ENCODE measurements around the gene ZNF669. TPM values are rescaled to one million over a fixed set of nuclear protein-coding genes. Genes with fewer than 3 reads are reported as not detected.
"Not testable (repeated sequence)": the region's sequence is repeated elsewhere in the genome, so short reads cannot be mapped to it uniquely, and the experiment has no call there.

The ZNF669 gene
- 7.8 and 8.3 TPM in 2 replicates for total RNA-seq (2014; rRNA removed; shearing (Covaris generic))
- 3.8 and 4.5 TPM in 2 replicates for polyA plus RNA-seq (2015; cell fraction: cytosol; rRNA removed)
- 0.84 and 1.8 TPM in 2 replicates for polyA plus RNA-seq (2015; cell fraction: nucleus; rRNA removed)

DNA sequence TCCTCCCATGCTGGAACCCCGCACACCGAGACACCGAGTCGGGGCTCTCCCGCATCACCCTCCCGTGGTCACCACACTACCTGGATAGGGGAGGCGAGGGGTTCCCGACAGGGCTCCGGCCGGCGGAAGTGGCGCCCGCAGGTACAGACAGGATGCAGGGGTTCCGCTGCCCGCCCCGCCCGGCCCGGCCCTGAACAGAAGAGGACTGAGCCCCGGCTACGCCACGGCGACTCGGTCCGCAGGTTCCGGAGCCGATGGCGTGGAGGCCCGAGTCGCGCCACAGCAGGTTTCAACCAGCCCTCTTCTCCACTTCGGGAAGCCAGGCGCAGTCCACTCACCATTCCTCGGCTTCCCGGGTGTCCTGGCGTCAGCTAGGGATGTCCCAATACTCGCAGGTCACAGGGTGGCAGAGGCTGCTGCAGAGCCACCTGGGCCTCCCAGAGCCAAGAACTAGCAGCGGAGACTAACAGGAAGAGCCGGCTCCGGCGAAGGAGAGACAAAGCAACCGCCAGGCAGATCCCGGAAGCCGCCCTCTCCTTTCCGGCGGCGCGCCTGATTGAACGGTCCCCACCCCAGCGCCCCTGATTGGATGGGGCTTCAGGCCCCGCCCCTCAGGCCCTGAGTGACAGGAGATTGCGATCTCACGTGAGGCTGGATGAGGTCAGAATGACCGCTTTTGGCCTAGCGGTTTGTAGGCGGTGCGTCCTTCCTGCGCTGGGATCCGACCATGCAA is at the start of gene ZNF669:
Gene ZNF669 (minus strand): TSS at position 498 of the 733 bp plus-strand sequence. CDS start 157 bp downstream, at position 341.
- in situ Hi-C loops (cut with HindIII; ENCODE audit: low pct_unique_long_range_greater_than_20kb, low sequenced_read_pairs), result no loop called here
- DNase-seq (ENCODE audit: low read depth, low spot score), result peak; percentile 92

DNA sequence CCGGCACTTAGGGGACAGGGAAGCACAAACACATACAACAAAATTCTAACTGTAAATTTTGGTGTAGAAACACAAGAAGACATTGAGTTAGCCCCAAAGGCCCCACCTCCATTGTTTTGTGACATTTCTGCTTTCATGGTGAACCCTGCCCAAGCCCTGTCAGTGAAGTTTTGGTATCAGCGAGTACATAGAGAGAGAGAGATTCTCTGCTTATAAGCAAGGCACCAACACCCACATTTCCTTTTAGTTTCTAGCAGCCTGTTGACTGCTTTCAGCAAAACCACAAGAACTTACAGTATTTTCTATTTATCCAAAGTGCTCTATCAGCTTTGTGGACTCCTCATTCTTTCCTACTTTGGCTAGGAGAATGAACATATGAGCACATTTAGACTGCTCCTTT is 43.6 kb upstream of the ZNF669 start:
- no peak for DNase-seq (ENCODE audit: low read depth, low spot score)
- in situ Hi-C loops (cut with HindIII; ENCODE audit: low pct_unique_long_range_greater_than_20kb, low sequenced_read_pairs), result no loop called here

DNA sequence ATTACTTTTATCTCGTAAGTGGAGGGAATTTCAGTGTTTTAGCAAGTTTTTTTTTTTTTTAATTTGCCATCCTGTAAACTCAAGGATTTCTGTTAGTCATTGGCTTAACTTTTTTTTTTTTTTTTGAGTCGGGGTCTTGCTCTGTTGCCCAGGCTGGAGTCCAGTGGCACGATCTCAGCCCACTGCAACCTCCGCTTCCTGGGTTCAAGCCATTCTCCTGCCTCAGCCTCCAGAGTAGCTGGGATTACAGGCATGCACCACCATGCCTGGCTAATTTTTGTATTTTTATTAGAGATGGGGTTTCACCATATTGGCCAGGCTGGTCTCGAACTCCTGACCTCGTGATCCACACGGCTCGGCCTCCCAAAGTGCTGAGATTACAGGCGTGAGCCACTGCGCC is 43.0 kb upstream of the ZNF669 start:
- DNase-seq (ENCODE audit: low read depth, low spot score); in situ Hi-C loops (cut with HindIII; ENCODE audit: low pct_unique_long_range_greater_than_20kb, low sequenced_read_pairs): not testable (repeated sequence)

DNA sequence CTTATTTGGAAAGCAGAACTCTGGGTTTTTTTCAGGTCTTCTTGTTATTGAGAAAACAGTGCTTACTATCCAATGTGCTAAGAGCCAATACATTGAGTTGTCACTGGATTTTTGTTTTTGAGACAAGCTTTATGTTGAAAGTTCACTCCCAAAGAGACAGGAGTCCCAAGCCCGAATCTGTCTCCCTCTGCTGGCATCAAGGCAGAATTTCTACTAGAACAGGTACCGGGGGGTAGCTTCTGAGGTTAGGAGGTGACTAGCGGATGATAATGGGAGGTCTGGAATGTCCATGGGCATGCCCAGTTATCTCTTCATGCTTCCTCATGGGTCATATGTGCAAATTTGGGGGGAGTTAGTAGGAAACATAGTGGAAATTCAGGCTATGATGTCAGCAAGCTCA is 42.5 kb upstream of the ZNF669 start:
- no peak for DNase-seq (ENCODE audit: low read depth, low spot score)
- in situ Hi-C loops (cut with HindIII; ENCODE audit: low pct_unique_long_range_greater_than_20kb, low sequenced_read_pairs), result no loop called here

DNA sequence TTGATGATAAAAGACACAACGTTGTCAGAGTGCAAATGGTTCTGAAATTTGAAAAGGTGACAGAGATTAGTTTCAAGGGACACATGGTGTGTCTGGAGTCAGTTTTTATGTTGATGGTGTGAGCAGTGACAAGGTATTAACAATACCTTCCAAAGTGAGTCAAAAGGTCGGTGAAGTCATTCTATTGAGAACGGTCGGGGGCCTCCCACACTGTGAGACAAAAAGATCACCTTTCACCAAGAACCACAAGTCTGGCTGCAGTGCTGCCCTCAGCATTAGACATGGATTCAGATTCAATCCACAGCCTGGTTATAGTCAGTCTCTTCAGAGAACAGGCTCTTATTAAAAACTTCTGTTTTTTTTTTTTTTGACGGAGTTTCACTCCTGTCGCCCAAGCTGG is 41.1 kb upstream of the ZNF669 start:
- no peak for DNase-seq (ENCODE audit: low read depth, low spot score)
- in situ Hi-C loops (cut with HindIII; ENCODE audit: low pct_unique_long_range_greater_than_20kb, low sequenced_read_pairs), result no loop called here

DNA sequence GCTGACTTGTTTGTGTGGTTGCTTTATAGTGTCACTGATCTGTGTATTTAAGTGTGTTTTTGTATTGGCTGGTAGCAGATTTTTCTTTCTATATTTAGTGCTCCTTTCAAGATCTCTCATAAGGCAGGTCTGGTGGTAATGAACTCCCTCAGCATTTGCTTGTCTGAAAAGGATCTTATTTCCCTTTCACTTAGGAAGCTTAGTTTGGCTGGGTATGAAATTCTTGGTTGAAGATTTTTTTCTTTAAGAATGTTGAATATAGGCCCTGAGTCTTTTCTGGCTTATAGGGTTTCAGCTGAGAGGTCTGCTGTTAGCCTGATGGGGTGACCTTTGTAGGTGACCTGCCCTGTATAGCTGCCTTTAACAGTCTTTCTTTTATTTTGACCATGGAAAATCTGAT is 35.4 kb upstream of the ZNF669 start:
- in situ Hi-C loops (cut with HindIII; ENCODE audit: low pct_unique_long_range_greater_than_20kb, low sequenced_read_pairs); DNase-seq (ENCODE audit: low read depth, low spot score): not testable (repeated sequence)

DNA sequence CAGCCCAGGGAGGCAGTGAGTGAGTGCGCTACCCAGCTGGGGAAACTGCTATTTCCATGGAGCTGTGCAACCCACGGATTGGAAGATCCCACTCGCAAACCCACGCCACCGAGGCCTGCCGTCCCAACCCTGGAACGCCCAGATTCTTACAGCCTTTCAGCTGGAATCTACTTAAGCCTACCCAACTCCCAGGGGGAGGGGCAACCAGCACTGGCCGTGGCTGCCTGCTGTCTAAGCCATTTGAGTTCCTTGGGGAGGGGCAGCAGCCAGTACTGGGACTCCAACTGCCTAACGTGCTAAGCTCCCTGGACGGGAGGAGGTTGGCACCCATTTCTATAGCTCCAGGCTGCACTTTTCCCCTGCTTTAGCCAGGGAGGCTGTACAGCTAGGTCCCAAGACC is 27.1 kb upstream of the ZNF669 start:
- DNase-seq (ENCODE audit: low read depth, low spot score), result no peak
- in situ Hi-C loops (cut with HindIII; ENCODE audit: low pct_unique_long_range_greater_than_20kb, low sequenced_read_pairs), result no loop called here

DNA sequence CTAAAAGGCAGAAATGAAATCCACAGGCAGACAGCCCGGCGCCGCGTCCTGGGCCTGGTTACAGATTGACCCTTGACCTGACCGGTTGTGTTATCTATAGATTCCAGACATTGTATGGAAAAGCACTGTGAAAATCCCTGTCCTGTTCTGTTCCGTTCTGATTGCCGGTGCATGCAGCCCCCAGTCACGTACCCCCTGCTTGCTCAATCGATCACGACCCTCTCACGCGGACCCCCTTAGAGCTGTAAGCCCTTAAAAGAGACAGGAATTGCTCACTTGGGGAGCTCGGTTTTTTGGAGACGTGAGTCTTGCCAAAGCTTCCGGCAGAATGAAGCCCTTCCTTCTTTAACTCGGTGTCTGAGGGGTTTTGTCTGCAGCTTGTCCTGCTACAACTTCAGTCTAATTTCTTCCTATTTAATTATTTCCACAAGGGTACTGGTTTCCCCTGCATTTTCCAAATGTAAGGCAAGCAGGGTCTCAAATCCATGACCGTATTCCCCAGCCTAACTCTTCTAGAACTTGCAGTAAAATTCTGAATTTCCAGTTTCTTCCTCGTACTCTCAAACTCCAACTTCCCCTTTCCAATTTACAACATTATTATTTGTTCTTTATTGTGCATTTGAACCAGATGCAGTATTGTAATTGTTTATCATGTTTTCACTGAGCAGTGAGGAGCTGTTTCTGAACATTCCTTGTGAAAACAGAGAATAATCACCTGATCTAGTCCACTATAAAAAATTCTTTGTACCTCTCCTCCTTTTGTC is 23.5 kb upstream of the ZNF669 start:
- in situ Hi-C loops (cut with HindIII; ENCODE audit: low pct_unique_long_range_greater_than_20kb, low sequenced_read_pairs), result not testable (repeated sequence)

DNA sequence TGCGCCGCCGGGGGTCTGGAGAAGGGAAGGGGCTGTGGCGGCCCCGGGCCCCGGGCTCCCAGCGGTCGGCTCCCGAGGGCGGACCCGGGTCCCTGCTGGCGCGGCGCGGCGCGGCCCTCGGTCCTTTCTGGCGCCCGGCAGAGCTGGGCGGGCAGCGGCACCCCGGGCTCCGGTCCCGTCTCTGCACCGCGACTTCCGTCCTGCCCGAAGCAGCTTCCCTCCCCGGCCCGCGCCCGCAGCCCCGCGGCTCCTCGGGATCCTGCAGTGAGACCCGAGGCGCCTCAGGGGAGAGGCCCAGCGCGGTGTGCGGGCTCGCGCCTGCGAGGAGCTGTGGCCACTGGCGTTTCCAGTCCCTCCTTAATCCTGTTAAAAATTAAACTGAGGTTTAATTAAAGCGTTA is 22.4 kb upstream of the ZNF669 start:
- in situ Hi-C loops (cut with HindIII; ENCODE audit: low pct_unique_long_range_greater_than_20kb, low sequenced_read_pairs); DNase-seq (ENCODE audit: low read depth, low spot score): not testable (repeated sequence)

More for the DNA sequence above, 23.5 kb upstream of the ZNF669 start:
- not testable (repeated sequence) for DNase-seq (ENCODE audit: low read depth, low spot score)

DNA sequence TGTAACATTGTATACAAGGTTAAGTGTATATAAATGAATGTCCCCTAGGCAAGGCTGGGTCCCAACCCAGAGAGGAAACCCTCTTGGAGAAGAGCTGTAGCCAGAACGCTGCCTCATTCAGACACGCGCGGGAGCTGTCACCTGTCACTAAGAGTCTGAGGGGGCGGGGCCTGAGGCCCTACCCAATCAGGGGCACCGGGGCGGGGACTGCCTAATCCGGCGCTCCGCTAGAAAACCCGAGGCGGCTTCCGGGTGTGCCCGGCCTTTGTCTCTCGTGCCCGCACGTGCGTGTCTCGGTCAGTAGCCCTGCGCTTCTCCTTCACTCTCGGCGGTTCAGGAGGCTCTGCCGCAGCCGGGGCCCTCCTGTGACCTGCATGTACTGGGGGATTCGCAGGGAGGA is 22.0 kb upstream of the ZNF669 start:
- DNase-seq (ENCODE audit: low read depth, low spot score); in situ Hi-C loops (cut with HindIII; ENCODE audit: low pct_unique_long_range_greater_than_20kb, low sequenced_read_pairs): not testable (repeated sequence)

DNA sequence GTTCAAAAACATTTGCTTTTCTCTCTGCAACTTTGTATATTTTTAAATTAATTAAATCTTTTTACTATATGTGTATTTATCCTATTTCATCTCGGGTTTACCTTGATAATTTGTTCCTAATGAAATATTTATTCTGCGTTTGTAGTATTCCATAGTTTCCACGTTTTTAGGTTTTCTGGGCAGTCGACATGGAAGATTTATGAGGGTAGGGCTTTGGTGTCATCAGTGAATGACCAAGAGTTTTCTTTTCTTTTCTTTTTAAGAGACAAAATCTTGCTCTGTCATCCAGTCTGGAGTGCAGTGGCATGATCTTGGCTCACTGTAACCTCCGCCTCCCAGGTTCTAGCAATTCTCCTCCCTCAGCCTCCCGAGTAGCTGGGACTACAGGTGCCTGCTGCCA is 17.2 kb upstream of the ZNF669 start:
- no peak for DNase-seq (ENCODE audit: low read depth, low spot score)

DNA sequence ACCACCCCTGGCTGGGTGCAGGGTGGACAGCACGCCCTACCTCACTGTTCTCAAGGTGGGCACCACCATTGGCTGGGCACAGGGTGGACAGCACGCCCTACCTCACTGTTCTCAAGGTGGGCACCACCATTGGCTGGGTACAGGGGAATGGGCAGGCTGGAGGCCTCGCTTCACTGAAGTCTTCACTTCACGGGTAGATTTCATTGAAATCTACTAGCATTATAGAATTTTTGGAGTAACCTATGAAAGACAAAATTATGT is 16.2 kb upstream of the ZNF669 start:
- DNase-seq (ENCODE audit: low read depth, low spot score); in situ Hi-C loops (cut with HindIII; ENCODE audit: low pct_unique_long_range_greater_than_20kb, low sequenced_read_pairs): not testable (repeated sequence)

More for the DNA sequence above, 17.2 kb upstream of the ZNF669 start:
- in situ Hi-C loops (cut with HindIII; ENCODE audit: low pct_unique_long_range_greater_than_20kb, low sequenced_read_pairs), result no loop called here

DNA sequence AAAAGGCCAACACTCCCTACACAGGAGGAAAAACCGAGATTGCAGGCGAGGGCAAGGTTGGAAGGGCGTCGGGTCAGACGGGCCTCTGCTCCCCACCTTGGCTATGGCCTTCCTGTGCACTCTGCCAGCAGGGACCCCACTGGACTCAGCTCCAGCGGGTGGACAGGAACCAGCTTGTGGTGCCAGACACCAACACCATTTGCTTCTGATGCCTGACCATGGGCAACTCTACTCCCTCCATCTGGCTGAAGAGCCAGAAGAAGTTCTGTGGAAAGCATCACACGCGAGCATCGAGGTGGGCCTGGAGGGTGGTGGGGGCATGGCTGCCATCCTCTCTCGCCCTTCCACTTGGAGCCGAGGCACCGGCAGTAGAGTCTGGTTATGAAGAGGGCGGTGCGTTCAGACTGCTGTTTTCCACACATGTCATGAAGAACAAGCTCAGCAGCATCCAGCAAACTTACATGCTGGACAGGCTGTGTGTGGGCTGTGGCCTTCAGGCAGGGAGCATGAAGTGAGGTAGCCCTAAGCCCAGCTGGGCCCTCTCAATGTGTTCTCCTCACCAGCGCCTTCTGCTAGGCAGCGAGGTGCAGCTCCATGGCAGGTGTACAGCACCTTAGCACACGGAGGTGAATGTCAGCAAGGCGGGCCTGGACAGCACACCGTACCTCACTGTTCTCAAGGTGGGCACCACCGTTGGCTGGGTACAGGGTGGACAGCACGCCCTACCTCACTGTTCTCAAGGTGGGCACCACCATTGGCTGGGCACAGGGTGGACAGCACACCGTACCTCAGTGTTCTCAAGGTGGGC is 15.6 kb upstream of the ZNF669 start:
- no peak for DNase-seq (ENCODE audit: low read depth, low spot score)

DNA sequence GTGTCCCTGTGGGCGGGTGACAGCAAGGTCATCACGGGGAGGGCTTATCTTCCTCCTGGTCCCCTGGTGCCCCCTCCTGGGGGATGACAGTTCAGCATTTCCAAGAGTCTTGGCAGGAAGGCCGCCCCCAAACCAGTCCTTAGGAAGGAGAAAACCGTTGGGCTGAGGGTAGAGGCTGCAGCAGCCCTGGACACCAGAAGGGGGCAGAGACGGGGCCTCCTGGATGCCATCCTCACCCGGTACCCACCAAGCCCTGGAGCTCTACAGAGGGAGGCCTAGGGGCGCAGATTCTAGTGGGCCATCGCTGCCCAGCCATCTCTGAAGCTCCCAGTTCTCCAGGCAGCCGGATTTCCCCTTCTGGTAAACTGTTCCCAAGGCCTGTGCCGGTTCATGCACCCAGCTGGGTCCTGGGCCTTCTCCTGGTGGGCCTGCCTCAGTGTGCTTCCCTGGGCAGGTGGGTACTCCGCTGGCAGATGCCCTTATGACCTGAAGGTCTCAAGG is 14.8 kb upstream of the ZNF669 start:
- in situ Hi-C loops (cut with HindIII; ENCODE audit: low pct_unique_long_range_greater_than_20kb, low sequenced_read_pairs), result no loop called here
- peak; percentile 45 for DNase-seq (ENCODE audit: low read depth, low spot score)

More for the DNA sequence above, 15.6 kb upstream of the ZNF669 start:
- in situ Hi-C loops (cut with HindIII; ENCODE audit: low pct_unique_long_range_greater_than_20kb, low sequenced_read_pairs), result no loop called here

DNA sequence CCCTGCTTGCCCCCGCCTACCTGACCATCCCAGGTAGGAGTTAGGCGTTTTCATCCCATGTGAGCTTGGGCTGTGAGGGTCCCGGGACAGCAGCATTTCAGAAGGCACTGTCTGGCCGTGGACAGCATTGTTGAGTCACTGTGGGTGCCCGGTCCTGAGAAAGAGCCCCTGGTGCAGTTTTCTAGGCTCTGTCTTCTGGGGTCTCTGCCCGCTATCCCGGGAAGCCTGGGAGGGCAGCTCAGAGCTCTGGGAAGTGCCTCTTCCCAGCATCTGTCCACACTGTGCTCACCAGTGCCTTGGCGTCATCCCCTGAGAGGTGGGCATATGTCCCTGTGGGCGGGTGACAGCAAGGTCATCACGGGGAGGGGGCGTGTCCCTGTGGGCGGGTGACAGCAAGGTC is 11.4 kb upstream of the ZNF669 start:
- no peak for DNase-seq (ENCODE audit: low read depth, low spot score)
- in situ Hi-C loops (cut with HindIII; ENCODE audit: low pct_unique_long_range_greater_than_20kb, low sequenced_read_pairs), result no loop called here

DNA sequence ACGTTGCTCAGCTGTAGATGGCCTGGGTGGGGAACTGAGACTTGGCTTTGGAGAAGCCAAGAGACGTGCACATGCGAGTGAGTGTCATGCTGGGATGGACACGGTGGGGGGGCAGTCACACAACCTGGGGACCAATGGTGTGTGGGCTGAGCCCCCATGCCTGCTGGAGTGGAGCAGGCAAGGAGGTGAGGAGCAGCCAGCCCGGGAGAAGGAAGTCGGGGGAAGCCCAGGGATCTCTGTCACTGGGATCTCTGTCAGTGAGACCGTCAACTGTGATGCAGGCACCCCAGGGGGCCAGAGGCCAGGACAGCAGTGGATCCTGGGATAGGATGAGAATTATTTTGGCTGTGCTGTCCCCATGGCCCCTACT is 11.0 kb upstream of the ZNF669 start:
- DNase-seq (ENCODE audit: low read depth, low spot score), result no peak
- in situ Hi-C loops (cut with HindIII; ENCODE audit: low pct_unique_long_range_greater_than_20kb, low sequenced_read_pairs), result no loop called here

DNA sequence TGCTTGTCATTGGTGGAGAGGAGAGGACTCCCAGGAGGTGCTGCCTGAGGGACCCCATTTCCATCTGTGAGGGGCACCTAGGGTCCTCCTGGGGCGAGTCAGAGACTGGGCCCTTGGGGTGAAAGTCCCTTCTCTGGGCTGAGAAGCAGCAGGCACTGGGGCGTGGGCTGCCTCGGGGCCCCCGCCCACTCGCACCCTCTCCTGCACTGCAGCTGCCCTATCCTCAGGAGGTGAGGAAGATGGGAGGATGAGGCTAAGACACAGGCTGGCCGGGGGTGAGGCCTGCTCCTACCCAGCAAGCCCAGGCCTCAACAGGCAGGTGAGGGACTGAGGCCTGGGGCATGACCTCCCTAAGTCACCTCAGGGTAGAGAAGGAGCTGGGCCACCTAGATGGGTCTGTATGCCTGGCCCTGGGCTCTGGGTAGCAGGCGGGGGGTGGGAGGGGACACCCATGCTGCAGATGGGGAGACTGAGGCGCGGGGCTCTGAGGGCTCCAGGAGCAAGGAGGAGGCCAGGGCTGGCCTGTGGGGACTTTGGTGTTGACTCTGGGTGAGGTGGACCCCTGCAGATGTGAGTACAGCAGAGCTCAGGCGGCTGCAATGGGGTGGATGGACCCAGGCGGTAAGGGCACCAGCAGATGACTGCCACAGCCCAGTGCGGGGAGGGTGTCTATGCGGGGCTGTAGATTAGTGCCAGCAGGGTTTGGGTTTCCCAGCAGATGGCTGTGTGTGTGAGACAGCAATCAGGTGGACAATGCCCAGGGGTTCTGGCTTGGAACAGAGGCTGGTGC is 10.4 kb upstream of the ZNF669 start:
- in situ Hi-C loops (cut with HindIII; ENCODE audit: low pct_unique_long_range_greater_than_20kb, low sequenced_read_pairs), result no loop called here

More for the DNA sequence above, 10.4 kb upstream of the ZNF669 start:
- no peak for DNase-seq (ENCODE audit: low read depth, low spot score)

Data from SK-MEL-5 (cell line).